ENCODE data around the gene ELP1.

DNA sequence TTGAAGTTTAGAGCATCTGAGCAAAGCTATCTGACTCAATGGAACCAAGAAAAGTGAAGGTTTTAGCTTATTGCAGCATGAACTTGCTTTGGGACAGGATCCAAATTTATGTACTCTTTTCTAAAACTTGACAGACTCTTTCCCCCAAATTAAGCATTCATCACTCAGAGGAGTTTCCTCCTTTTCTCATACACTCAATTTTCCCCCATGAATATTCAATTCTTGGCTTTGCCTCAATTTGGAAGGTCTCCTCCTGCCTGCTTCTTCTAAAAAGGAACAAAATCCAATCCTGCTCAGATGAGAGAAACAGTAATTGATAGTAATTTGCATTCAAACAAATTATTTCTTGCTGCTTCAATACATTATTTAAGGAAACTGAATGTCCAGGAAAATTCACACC, 66.8 kb downstream of the ELP1 start:
- TF ChIP-seq, protein P1, sequence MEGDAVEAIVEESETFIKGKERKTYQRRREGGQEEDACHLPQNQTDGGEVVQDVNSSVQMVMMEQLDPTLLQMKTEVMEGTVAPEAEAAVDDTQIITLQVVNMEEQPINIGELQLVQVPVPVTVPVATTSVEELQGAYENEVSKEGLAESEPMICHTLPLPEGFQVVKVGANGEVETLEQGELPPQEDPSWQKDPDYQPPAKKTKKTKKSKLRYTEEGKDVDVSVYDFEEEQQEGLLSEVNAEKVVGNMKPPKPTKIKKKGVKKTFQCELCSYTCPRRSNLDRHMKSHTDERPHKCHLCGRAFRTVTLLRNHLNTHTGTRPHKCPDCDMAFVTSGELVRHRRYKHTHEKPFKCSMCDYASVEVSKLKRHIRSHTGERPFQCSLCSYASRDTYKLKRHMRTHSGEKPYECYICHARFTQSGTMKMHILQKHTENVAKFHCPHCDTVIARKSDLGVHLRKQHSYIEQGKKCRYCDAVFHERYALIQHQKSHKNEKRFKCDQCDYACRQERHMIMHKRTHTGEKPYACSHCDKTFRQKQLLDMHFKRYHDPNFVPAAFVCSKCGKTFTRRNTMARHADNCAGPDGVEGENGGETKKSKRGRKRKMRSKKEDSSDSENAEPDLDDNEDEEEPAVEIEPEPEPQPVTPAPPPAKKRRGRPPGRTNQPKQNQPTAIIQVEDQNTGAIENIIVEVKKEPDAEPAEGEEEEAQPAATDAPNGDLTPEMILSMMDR (conservative IDR thresholded peaks at IDR 0.05; ENCODE audit: low read depth, low read length) = no peak
- no peak for TF ChIP-seq EZH2phosphoT487 (IDR thresholded peaks at IDR 0.05; ENCODE audit: borderline replicate concordance, low read length)

All from PC-3 (cell line).